ENCODE results near the gene EFHD2. TPM values are rescaled to one million over a fixed set of nuclear protein-coding genes. Genes with fewer than 3 reads are reported as not detected.

The EFHD2 gene
- total RNA-seq, 2 donors from 2014 or later = 36.7 to 47.6 TPM

GRCh38 chr1:15362737-15363128 is 47.0 kb upstream of the EFHD2 start:
- no peaks in the 10 kb centered on the region for H3K36me3 ChIP-seq (ENCODE audit: control insufficient read depth, insufficient read depth, low read length)
- H3K4me3 Mint-ChIP-seq = no peak overlapping the region
- H3K9me3 ChIP-seq (ENCODE audit: control insufficient read depth, low read length) = no peaks in the 10 kb centered on the region
- TF ChIP-seq CTCF (conservative IDR thresholded peaks at IDR 0.05) = no peak
- no peak overlapping the region for H3K27ac Mint-ChIP-seq
- no peaks in the 10 kb centered on the region for H3K27me3 ChIP-seq (ENCODE audit: control insufficient read depth, insufficient read depth, low read length, poor library complexity, severe bottlenecking)
- no peak overlapping the region for H3K4me3 ChIP-seq (ENCODE audit: low read length)
- no peaks in the 10 kb centered on the region for H3K4me1 Mint-ChIP-seq
- H3K9ac ChIP-seq (ENCODE audit: extremely low read depth, low read length, poor library complexity, severe bottlenecking) = no peak overlapping the region
- no peak overlapping the region for H3K27ac ChIP-seq (ENCODE audit: low read depth, low read length)
- peaks cover 7% of the 10 kb centered on the region for H3K27me3 Mint-ChIP-seq (ENCODE audit: insufficient read depth)
- H3K9me3 Mint-ChIP-seq = no peaks in the 10 kb centered on the region
- H3K4me1 ChIP-seq (ENCODE audit: control insufficient read depth, insufficient read depth, low read length) = no peaks in the 10 kb centered on the region
- H3K36me3 Mint-ChIP-seq (ENCODE audit: low read depth) = no peaks in the 10 kb centered on the region
- no peak for DNase-seq
- WGBS, 2 experiments (ENCODE audit: insufficient coverage in 1 of 2, insufficient read length in 1 of 2) = 90 to 95% methylated on average over 3 to 4 of the region's 4 CpGs

GRCh38 chr1:15364740-15365139 is 44.9 kb upstream of the EFHD2 start:
- no peaks in the 10 kb centered on the region for H3K36me3 ChIP-seq (ENCODE audit: control insufficient read depth, insufficient read depth, low read length)
- no peaks in the 10 kb centered on the region for H3K9me3 Mint-ChIP-seq
- H3K4me1 Mint-ChIP-seq = no peaks in the 10 kb centered on the region
- no peak overlapping the region for H3K27ac Mint-ChIP-seq
- H3K27ac ChIP-seq (ENCODE audit: low read depth, low read length) = no peak overlapping the region
- WGBS, 2 experiments (ENCODE audit: insufficient coverage in 1 of 2, insufficient read length in 1 of 2) = 82 to 100% methylated on average over 1 to 5 of the region's 5 CpGs
- H3K36me3 Mint-ChIP-seq (ENCODE audit: low read depth) = no peaks in the 10 kb centered on the region
- H3K27me3 Mint-ChIP-seq (ENCODE audit: insufficient read depth) = peaks cover 5% of the 10 kb centered on the region
- H3K27me3 ChIP-seq (ENCODE audit: control insufficient read depth, insufficient read depth, low read length, poor library complexity, severe bottlenecking) = no peaks in the 10 kb centered on the region
- H3K9me3 ChIP-seq (ENCODE audit: control insufficient read depth, low read length) = no peaks in the 10 kb centered on the region
- H3K4me3 ChIP-seq (ENCODE audit: low read length) = no peak overlapping the region
- peak; percentile 35 for TF ChIP-seq CTCF (conservative IDR thresholded peaks at IDR 0.05)
- H3K4me3 Mint-ChIP-seq = no peak overlapping the region
- no peak for DNase-seq
- H3K9ac ChIP-seq (ENCODE audit: extremely low read depth, low read length, poor library complexity, severe bottlenecking) = no peak overlapping the region
- H3K4me1 ChIP-seq (ENCODE audit: control insufficient read depth, insufficient read depth, low read length) = no peaks in the 10 kb centered on the region

GRCh38 chr1:15368888-15369287 is 40.8 kb upstream of the EFHD2 start:
- Mint-ChIP-seq H3K4me3 (no peak overlapping the region), H3K9me3 (no peaks in the 10 kb centered on the region), H3K27me3 (ENCODE audit: insufficient read depth) (peaks cover 6% of the 10 kb centered on the region), H3K36me3 (ENCODE audit: low read depth) (no peaks in the 10 kb centered on the region), H3K27ac (no peak overlapping the region), H3K4me1 (no peaks in the 10 kb centered on the region)
- Histone ChIP-seq H3K4me3 (ENCODE audit: low read length) (no peak overlapping the region), H3K27me3 (ENCODE audit: control insufficient read depth, insufficient read depth, low read length, poor library complexity, severe bottlenecking) (no peaks in the 10 kb centered on the region), H3K27ac (ENCODE audit: low read depth, low read length) (no peak overlapping the region), H3K4me1 (ENCODE audit: control insufficient read depth, insufficient read depth, low read length) (no peaks in the 10 kb centered on the region), H3K36me3 (ENCODE audit: control insufficient read depth, insufficient read depth, low read length) (no peaks in the 10 kb centered on the region), H3K9me3 (ENCODE audit: control insufficient read depth, low read length) (no peaks in the 10 kb centered on the region), H3K9ac (ENCODE audit: extremely low read depth, low read length, poor library complexity, severe bottlenecking) (no peak overlapping the region)
- no peak for TF ChIP-seq CTCF (conservative IDR thresholded peaks at IDR 0.05)
- DNase-seq = no peak
- 63 to 64% methylated on average over 1 of the region's 1 CpG for whole genome bisulfite sequencing, 2 experiments (ENCODE audit: insufficient coverage in 1 of 2, insufficient read length in 1 of 2)
